ENCODE data around the gene SIL1. TPM values are rescaled to one million over a fixed set of nuclear protein-coding genes. Genes with fewer than 3 reads are reported as not detected.

The SIL1 gene
- polyA plus RNA-seq, 4 donors = 21.6 to 68.2 (median 35.4) TPM

DNA sequence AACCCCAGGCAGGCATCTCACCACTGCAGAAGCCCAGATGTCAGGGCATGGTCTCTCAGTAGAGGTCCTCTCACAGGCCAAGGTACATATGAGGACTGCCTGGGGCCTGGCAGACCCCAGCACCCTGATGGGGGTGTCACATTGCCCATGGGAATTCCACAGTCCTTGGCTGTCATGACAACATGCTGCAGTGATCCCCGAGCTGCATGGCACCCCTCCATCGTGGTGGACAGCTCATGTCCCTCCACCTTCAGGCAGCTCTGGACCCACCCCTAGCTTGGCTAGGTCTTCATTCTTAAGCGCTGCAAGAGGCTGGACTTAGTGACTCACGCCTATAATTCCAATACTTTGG lies 249.0 kb downstream of the SIL1 start:
- WGBS, 3 donors = 86 to 88% (median 87%) methylated on average over 4 of the region's 4 CpGs
- FAIRE-seq (no peak), DNase-seq (no peak)
- Histone ChIP-seq H3K4me3 (ENCODE audit: low read depth in 1 of 3, low read length in 3 of 3) (no peak overlapping the region), H3K9me3 (ENCODE audit: control insufficient read depth in 2 of 2, insufficient read depth in 1 of 2, low read depth in 1 of 2, low read length in 1 of 2) (no peaks in the 10 kb centered on the region), H3K27me3 (ENCODE audit: control insufficient read depth in 3 of 3, insufficient read depth in 3 of 3, low read length in 3 of 3) (no peaks in the 10 kb centered on the region), H3K27ac (ENCODE audit: low read depth in 1 of 3, low read length in 2 of 3) (no peak overlapping the region), H3K4me1 (ENCODE audit: control insufficient read depth in 3 of 3, insufficient read depth in 2 of 3, low read depth in 1 of 3, low read length in 2 of 3) (peaks cover 3 to 16% (median 6%) of the 10 kb centered on the region in 3 donors), H3K36me3 (ENCODE audit: control insufficient read depth in 3 of 3, insufficient read depth in 2 of 3, low read depth in 1 of 3, low read length in 3 of 3) (peaks cover 2 to 83% (median 4%) of the 10 kb centered on the region in 3 donors)

DNA sequence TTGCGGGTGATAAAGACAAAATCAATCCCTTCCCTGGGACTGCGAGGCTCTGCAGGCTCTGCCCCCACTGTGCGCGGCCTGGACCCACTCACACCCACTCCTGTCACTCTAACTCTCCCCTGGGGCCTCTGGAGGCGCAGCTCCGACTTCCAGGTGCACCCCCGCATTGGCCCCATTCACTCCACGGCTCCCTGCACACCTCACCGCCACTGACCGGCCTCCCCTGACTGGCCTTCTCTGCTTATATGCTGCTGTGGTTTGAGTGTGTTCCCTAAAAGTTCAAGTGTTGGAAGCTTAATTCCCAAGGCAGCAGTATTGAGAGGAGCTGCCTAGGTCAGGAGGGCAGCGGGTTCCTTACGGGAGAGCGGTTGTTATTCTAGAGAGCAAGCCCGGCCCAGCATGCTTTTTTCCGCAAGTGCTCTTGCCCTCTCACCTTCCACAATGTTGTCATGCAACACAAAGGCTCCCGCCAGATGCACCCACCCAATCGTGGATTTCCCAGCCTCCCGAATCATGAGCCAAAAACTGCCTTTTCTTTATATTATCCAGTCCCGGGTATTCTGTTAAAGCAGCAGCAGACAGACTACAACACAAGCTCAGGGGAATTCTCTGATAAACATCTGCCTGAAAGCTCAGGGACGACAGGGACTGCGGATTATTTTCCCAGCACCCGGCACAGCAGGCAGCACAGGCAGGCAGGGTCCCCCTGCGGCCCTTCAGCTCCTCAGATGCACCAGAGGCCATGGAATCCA lies 249.5 kb downstream of the SIL1 start:
- H3K4me1 ChIP-seq (ENCODE audit: control insufficient read depth in 3 of 3, insufficient read depth in 2 of 3, low read depth in 1 of 3, low read length in 2 of 3) = peaks cover 3 to 13% (median 6%) of the 10 kb centered on the region in 3 donors
- no peaks in the 10 kb centered on the region for H3K27me3 ChIP-seq (ENCODE audit: control insufficient read depth in 3 of 3, insufficient read depth in 3 of 3, low read length in 3 of 3)
- H3K4me3 ChIP-seq (ENCODE audit: low read depth in 1 of 3, low read length in 3 of 3) = no peak overlapping the region
- no peaks in the 10 kb centered on the region for H3K9me3 ChIP-seq (ENCODE audit: control insufficient read depth in 2 of 2, insufficient read depth in 1 of 2, low read depth in 1 of 2, low read length in 1 of 2)
- H3K36me3 ChIP-seq (ENCODE audit: control insufficient read depth in 3 of 3, insufficient read depth in 2 of 3, low read depth in 1 of 3, low read length in 3 of 3) = peaks cover 2 to 85% (median 4%) of the 10 kb centered on the region in 3 donors
- 86 to 95% (median 87%) methylated on average over 23 of the region's 23 CpGs for WGBS, 3 donors
- no peak for DNase-seq
- H3K27ac ChIP-seq (ENCODE audit: low read depth in 1 of 3, low read length in 2 of 3) = no peak overlapping the region
- FAIRE-seq = no peak

DNA sequence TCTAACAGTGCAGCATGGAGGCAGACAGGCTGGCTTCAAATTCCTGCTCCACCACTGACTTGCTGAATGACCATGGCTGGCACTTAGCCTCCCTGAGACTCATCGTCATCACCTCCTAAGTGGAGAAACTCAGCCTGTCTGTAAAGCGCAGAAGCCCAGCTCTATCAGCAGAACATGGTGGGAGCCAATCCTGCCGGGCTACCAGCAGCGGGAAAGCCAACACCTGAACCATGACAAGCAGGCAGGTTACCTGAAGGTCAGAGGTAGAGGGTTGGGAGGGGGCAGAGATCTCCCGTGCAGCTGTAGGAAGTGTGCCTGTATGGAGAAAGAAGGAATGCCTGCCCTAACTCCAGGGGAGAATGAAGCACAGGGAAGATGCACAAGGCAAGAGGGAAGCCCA lies 250.4 kb downstream of the SIL1 start:
- no peaks in the 10 kb centered on the region for H3K27me3 ChIP-seq (ENCODE audit: control insufficient read depth in 3 of 3, insufficient read depth in 3 of 3, low read length in 3 of 3)
- FAIRE-seq (no peak), DNase-seq (no peak)
- H3K4me3 ChIP-seq (ENCODE audit: low read depth in 1 of 3, low read length in 3 of 3) = no peak overlapping the region
- WGBS, 3 donors = 84 to 94% (median 89%) methylated on average over 5 of the region's 5 CpGs
- no peaks in the 10 kb centered on the region for H3K9me3 ChIP-seq (ENCODE audit: control insufficient read depth in 2 of 2, insufficient read depth in 1 of 2, low read depth in 1 of 2, low read length in 1 of 2)
- H3K36me3 ChIP-seq (ENCODE audit: control insufficient read depth in 3 of 3, insufficient read depth in 2 of 3, low read depth in 1 of 3, low read length in 3 of 3) = peaks cover 2 to 91% (median 4%) of the 10 kb centered on the region in 3 donors
- no peak overlapping the region for H3K27ac ChIP-seq (ENCODE audit: low read depth in 1 of 3, low read length in 2 of 3)
- H3K4me1 ChIP-seq (ENCODE audit: control insufficient read depth in 3 of 3, insufficient read depth in 2 of 3, low read depth in 1 of 3, low read length in 2 of 3) = peaks cover under 1 to 5% (median under 1%) of the 10 kb centered on the region in 3 donors

DNA sequence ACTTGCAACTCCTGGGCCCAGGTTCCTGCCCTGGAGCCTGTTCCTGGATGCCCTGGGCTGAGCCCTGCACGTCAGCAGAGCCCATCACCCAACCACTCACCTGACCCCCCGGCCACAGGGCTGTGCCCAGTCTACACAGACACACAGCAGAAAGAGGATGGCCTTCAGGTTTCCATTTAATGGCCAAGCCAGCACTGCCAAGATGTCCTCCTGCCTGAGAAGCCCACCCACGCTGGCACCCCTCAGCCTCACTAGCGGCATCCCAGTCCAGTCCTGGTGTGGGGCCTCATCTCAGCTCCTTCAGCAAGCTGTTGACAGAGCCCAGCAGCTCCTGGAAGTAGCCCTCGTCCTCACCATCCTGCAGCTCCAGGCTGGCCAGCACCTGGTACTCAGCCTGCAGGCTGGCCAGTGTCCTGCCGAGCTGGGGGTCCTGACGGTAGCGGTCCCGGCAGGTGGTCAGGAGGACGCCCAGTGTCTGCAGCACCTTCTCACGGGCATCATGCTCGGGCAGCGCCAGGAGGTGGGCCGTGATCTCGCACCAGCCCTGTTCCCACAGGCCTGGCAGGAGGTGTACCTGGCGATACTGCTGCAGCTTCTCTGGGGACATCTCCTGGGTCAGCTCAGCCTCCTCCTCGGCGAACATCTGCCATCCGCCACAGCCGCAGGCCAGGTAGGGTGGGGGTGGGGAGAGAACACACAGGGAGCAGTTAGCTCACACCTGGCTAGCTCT lies 251.2 kb downstream of the SIL1 start:
- WGBS, 3 donors = 94 to 97% (median 95%) methylated on average over 20 of the region's 20 CpGs
- no peak for FAIRE-seq
- DNase-seq = no peak
- no peaks in the 10 kb centered on the region for H3K27me3 ChIP-seq (ENCODE audit: control insufficient read depth in 3 of 3, insufficient read depth in 3 of 3, low read length in 3 of 3)
- no peaks in the 10 kb centered on the region for H3K4me1 ChIP-seq (ENCODE audit: control insufficient read depth in 3 of 3, insufficient read depth in 2 of 3, low read depth in 1 of 3, low read length in 2 of 3)
- no peak overlapping the region for H3K4me3 ChIP-seq (ENCODE audit: low read depth in 1 of 3, low read length in 3 of 3)
- H3K9me3 ChIP-seq (ENCODE audit: control insufficient read depth in 2 of 2, insufficient read depth in 1 of 2, low read depth in 1 of 2, low read length in 1 of 2) = no peaks in the 10 kb centered on the region
- peaks cover 2 to 87% (median 4%) of the 10 kb centered on the region in 3 donors for H3K36me3 ChIP-seq (ENCODE audit: control insufficient read depth in 3 of 3, insufficient read depth in 2 of 3, low read depth in 1 of 3, low read length in 3 of 3)
- no peak overlapping the region for H3K27ac ChIP-seq (ENCODE audit: low read depth in 1 of 3, low read length in 2 of 3)

DNA sequence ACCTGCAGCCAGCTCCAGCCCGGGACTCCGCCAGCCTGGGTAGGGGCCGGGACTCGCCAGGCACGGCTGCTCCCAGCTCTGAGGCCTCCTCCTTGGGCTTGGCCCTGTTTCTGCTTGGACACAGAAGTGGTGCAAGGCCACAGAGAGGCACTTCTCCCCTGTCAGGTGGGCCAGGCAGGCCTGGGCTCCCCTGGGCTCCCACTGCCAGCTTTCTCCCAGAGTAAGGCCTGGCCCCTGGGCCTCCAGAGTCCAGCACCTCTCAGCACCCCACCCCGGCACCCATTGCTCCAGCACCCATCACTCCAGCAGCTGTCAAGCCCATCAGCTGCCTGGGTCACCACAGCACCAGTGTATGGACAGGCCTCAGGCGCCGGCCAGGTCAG lies 251.9 kb downstream of the SIL1 start:
- WGBS, 3 donors = 91 to 94% (median 93%) methylated on average over 8 of the region's 8 CpGs
- FAIRE-seq (no peak), DNase-seq (no peak)
- no peak overlapping the region for H3K27ac ChIP-seq (ENCODE audit: low read depth in 1 of 3, low read length in 2 of 3)
- H3K27me3 ChIP-seq (ENCODE audit: control insufficient read depth in 3 of 3, insufficient read depth in 3 of 3, low read length in 3 of 3) = no peaks in the 10 kb centered on the region
- peaks cover 2 to 80% (median 4%) of the 10 kb centered on the region in 3 donors for H3K36me3 ChIP-seq (ENCODE audit: control insufficient read depth in 3 of 3, insufficient read depth in 2 of 3, low read depth in 1 of 3, low read length in 3 of 3)
- no peaks in the 10 kb centered on the region for H3K4me1 ChIP-seq (ENCODE audit: control insufficient read depth in 3 of 3, insufficient read depth in 2 of 3, low read depth in 1 of 3, low read length in 2 of 3)
- H3K4me3 ChIP-seq (ENCODE audit: low read depth in 1 of 3, low read length in 3 of 3) = no peak overlapping the region
- H3K9me3 ChIP-seq (ENCODE audit: control insufficient read depth in 2 of 2, insufficient read depth in 1 of 2, low read depth in 1 of 2, low read length in 1 of 2) = no peaks in the 10 kb centered on the region

DNA sequence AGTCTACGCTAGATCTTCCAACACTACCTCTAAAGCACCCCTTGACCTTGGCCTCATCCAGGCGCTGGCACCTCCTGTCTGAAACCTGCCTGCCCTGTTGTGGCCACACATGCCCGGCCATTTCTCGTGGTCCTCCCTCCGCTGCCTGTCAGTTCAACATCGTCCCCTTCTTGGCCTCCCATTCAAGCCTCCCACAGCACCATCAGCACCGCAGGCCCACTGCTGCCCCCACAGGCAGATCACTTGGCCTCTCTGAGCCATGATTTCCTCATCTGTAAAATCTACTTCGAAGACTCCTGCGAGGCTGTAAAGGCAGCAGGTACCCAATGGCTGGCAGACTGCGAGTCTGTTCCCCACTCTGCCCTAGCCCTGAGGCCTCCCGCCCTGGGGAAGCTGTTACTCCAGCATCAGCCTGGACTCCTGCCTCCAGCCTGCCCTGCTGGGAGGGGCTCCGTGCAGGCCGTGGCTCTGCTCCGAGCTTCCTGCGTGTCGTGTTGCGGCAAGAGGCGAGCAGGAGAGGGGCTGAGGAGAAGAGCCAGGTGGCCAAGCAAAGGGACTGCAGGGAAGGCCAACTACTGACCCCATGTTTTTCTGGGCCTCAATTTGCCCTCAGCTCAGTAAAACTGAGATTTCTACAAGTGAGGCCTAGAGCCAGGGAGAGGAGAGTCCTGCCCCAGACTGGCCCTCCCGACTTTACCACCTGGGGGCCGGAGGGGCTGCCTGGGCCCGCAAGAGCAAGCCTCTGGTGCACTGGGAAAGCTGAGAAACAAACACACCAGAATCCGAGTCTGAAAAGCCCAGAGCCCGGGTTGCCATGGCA lies 252.5 kb downstream of the SIL1 start:
- Histone ChIP-seq H3K36me3 (ENCODE audit: control insufficient read depth in 3 of 3, insufficient read depth in 2 of 3, low read depth in 1 of 3, low read length in 3 of 3) (peaks cover 2 to 74% (median 4%) of the 10 kb centered on the region in 3 donors), H3K27me3 (ENCODE audit: control insufficient read depth in 3 of 3, insufficient read depth in 3 of 3, low read length in 3 of 3) (no peaks in the 10 kb centered on the region), H3K4me1 (ENCODE audit: control insufficient read depth in 3 of 3, insufficient read depth in 2 of 3, low read depth in 1 of 3, low read length in 2 of 3) (no peaks in the 10 kb centered on the region), H3K4me3 (ENCODE audit: low read depth in 1 of 3, low read length in 3 of 3) (no peak overlapping the region), H3K27ac (ENCODE audit: low read depth in 1 of 3, low read length in 2 of 3) (no peak overlapping the region), H3K9me3 (ENCODE audit: control insufficient read depth in 2 of 2, insufficient read depth in 1 of 2, low read depth in 1 of 2, low read length in 1 of 2) (no peaks in the 10 kb centered on the region)
- FAIRE-seq = no peak
- 88 to 91% (median 89%) methylated on average over 23 of the region's 23 CpGs for WGBS, 3 donors
- no peak for DNase-seq

DNA sequence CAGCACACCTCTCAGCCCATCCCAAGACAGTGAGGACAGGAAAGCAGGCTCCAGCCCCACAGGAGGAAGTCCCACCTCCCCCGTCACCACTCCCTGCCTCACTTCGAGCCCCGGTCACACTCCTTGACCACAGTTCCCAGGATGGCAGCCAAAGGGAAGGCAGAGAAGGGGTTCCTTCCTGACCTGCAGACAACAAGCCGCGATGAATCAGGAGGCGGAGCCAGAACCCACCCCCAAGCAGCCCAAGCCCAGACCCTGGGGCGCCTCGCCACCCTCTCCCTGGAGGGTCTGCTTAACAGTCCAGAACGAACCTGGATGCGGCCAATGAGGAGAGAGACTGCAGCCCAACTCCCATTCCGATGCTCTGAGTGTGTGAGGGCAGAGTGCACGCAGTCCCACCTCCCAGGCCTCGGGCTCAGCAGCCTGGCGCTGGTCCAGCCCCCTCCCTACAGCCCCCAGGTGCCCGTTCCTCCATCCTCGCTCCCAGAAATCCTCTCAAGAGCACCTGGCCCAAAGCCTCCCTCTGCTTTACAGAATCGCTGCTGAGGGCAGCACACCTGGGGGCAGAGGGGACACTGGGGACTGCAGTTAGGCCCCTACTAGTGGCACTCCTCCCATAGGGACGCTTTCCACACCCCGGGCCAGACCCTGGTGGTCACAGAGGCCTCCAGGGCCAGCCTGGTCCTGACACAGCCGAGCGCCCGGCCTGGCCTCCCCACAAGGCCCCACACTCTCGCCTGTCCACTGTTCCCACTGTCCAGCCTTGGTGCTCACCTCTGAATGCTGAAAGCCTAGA lies 253.4 kb downstream of the SIL1 start:
- DNase-seq = no peak
- Histone ChIP-seq H3K4me1 (ENCODE audit: control insufficient read depth in 3 of 3, insufficient read depth in 2 of 3, low read depth in 1 of 3, low read length in 2 of 3) (no peaks in the 10 kb centered on the region), H3K9me3 (ENCODE audit: control insufficient read depth in 2 of 2, insufficient read depth in 1 of 2, low read depth in 1 of 2, low read length in 1 of 2) (no peaks in the 10 kb centered on the region), H3K27me3 (ENCODE audit: control insufficient read depth in 3 of 3, insufficient read depth in 3 of 3, low read length in 3 of 3) (no peaks in the 10 kb centered on the region), H3K36me3 (ENCODE audit: control insufficient read depth in 3 of 3, insufficient read depth in 2 of 3, low read depth in 1 of 3, low read length in 3 of 3) (peaks cover 2 to 65% (median 4%) of the 10 kb centered on the region in 3 donors), H3K4me3 (ENCODE audit: low read depth in 1 of 3, low read length in 3 of 3) (no peak overlapping the region), H3K27ac (ENCODE audit: low read depth in 1 of 3, low read length in 2 of 3) (no peak overlapping the region)
- FAIRE-seq = no peak
- 83 to 88% (median 85%) methylated on average over 22 to 23 of the region's 23 CpGs for WGBS, 3 donors
